MG63 (cell line): ENCODE results near the gene GOLGA6L4. TPM values are rescaled to one million over a fixed set of nuclear protein-coding genes. Genes with fewer than 3 reads are reported as not detected.
"Not testable (repeated sequence)": the region's sequence is repeated elsewhere in the genome, so short reads cannot be mapped to it uniquely, and the experiment has no call there.

Source experiments
- DNase-seq: peaks from one replicate; pipeline ENCODE4 v3.0.0-alpha.2; 2020
- H3K27me3 ChIP-seq: fragments of 250-450 bp; sonication (Bioruptor Pico); 2 replicates; pipeline ENCODE4 v1.5.1; 2020; ENCODE audit warnings: mild to moderate bottlenecking, moderate library complexity
- H3K36me3 ChIP-seq: fragments of 250-450 bp; sonication (Bioruptor Pico); 2 replicates; pipeline ENCODE4 v1.5.1; 2020; ENCODE audit warnings: mild to moderate bottlenecking, moderate library complexity
- H3K4me3 ChIP-seq: fragments of 250-450 bp; sonication (Bioruptor Pico); 2 replicates; pipeline ENCODE4 v1.5.1; 2020; ENCODE audit warnings: mild to moderate bottlenecking, moderate library complexity
- H3K9me3 ChIP-seq: fragments of 250-450 bp; sonication (Bioruptor Pico); 2 replicates; pipeline ENCODE4 v1.5.1; 2020; ENCODE audit warnings: mild to moderate bottlenecking, moderate library complexity
- total RNA-seq: library from RNA; depleted of rRNA; stranded (reverse); fragments of >200 nt; shearing (Covaris generic); gene quantifications from 2 replicates; pipeline ENCODE4 v1.2.3, GENCODE V29; 2014; ENCODE audit warnings: low replicate concordance; rRNA removed

The GOLGA6L4 gene
- total RNA-seq, result 2.2 TPM in 1 of 2 replicates, not detected in the other

DNA sequence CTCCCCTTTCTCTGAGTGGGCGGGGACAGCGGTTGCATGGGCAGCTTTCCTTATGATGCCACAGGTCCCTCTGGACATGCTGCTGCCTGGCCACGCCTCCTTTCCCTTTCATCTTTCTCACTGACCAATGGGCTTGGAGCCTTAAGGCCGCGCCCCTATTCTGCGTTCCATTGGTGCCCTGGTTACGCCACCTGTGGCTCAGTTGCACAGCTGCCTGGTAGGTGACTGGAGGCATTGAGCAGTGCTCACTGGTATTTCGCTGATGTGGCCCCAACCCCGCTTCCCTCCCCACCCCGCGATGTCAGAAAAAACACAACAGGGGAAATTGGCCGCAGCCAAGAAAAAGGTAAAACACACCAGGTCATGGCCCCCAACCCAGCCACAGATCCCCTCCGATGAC lies at the start of gene GOLGA6L4:
TSS of gene GOLGA6L4 (plus strand) at position 201 of the 400 bp plus-strand sequence. CDS start at position 263, 62 bp downstream.
- peak; percentile 3 for DNase-seq
- not testable (repeated sequence) for H3K36me3 ChIP-seq, H3K4me3 ChIP-seq, H3K9me3 ChIP-seq, H3K27me3 ChIP-seq

DNA sequence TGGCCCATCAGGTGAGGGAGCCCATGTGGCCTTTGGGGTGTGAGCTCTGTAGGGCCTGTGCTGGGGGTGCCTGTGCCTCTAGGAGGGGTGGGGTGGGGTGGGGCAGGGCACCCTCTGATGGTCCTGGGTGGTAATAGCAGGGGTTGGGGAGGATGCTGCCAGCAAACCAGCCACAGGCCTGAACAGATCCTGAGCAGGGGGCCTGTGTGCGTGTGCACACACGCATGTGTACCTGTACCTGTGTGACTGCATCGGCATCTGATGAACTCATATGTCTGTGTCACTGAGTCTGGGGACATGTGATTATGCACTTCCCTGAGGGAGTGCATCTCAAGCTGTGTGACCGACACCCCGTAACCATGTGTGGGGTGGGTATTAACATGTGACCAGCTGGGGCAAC lies 42.6 kb upstream of the GOLGA6L4 start:
- H3K27me3 ChIP-seq, H3K9me3 ChIP-seq, H3K4me3 ChIP-seq, DNase-seq, H3K36me3 ChIP-seq: not testable (repeated sequence)

- DNase-seq, H3K4me3 ChIP-seq, H3K27me3 ChIP-seq, H3K36me3 ChIP-seq, H3K9me3 ChIP-seq: not testable (repeated sequence)
These were observed 40.0 kb upstream of the GOLGA6L4 start for GRCh38 chr15:84195603-84196002.

GRCh38 chr15:84196530-84197188 lies 38.9 kb upstream of the GOLGA6L4 start:
- not testable (repeated sequence) for H3K4me3 ChIP-seq, H3K9me3 ChIP-seq, H3K27me3 ChIP-seq, H3K36me3 ChIP-seq, DNase-seq

- not testable (repeated sequence) for H3K36me3 ChIP-seq, H3K9me3 ChIP-seq, DNase-seq, H3K4me3 ChIP-seq, H3K27me3 ChIP-seq
These were observed 35.7 kb upstream of the GOLGA6L4 start for GRCh38 chr15:84199865-84200264.

- H3K27me3 ChIP-seq, H3K9me3 ChIP-seq, H3K4me3 ChIP-seq, DNase-seq, H3K36me3 ChIP-seq: not testable (repeated sequence)
These were observed 10.9 kb downstream of the GOLGA6L4 start for GRCh38 chr15:84246441-84246840.
